ENCODE data around the gene ANKRD13A. TPM values are rescaled to one million over a fixed set of nuclear protein-coding genes. Genes with fewer than 3 reads are reported as not detected.
A peak's percentile ranks its signal among the peaks of the same experiment; 100 is the strongest.

The ANKRD13A gene
- 15.5 TPM for total RNA-seq
- long read RNA-seq, full-length matches to known transcripts, result 5 of 31 reads
- long read RNA-seq, partial matches to known transcripts, result 2 of 31 reads
- long read RNA-seq, other reads (novel, unspliced or antisense), result 24 of 31 reads

GRCh38 chr12:109998904-109999648, at the start of gene ANKRD13A:
Gene ANKRD13A (plus strand): TSS chr12:109999430. CDS start chr12:109999689, 259 bp downstream.
- DNase-seq (ENCODE audit: low spot score), result peak; percentile 95
- intact Hi-C loops (cut with DNase I), result loop anchor here (5.0 kb wide), 2 partner anchors 43 to 97 kb away; partner anchors contain the start of gene TCHP

GRCh38 chr12:109950625-109951024, 48.6 kb upstream of the ANKRD13A start:
- intact Hi-C loops (cut with DNase I), result no loop called here

GRCh38 chr12:109951136-109951535, 48.1 kb upstream of the ANKRD13A start:
- DNase-seq (ENCODE audit: low spot score), result no peak
- intact Hi-C loops (cut with DNase I), result no loop called here

More at GRCh38 chr12:109950625-109951024, 48.6 kb upstream of the ANKRD13A start:
- DNase-seq (ENCODE audit: low spot score), result no peak

- intact Hi-C loops (cut with DNase I), result no loop called here
- DNase-seq (ENCODE audit: low spot score), result no peak
Measured at GRCh38 chr12:109951751-109952150, 47.5 kb upstream of the ANKRD13A start.

- intact Hi-C loops (cut with DNase I), result no loop called here
Measured at GRCh38 chr12:109952160-109952858, 46.9 kb upstream of the ANKRD13A start.

GRCh38 chr12:109952873-109953272, 46.4 kb upstream of the ANKRD13A start:
- intact Hi-C loops (cut with DNase I), result no loop called here
- no peak for DNase-seq (ENCODE audit: low spot score)

More at GRCh38 chr12:109952160-109952858, 46.9 kb upstream of the ANKRD13A start:
- no peak for DNase-seq (ENCODE audit: low spot score)

GRCh38 chr12:109953656-109954055, 45.6 kb upstream of the ANKRD13A start:
- intact Hi-C loops (cut with DNase I), result no loop called here
- no peak for DNase-seq (ENCODE audit: low spot score)

- DNase-seq (ENCODE audit: low spot score), result no peak
- intact Hi-C loops (cut with DNase I), result no loop called here
Measured at GRCh38 chr12:109958374-109958773, 40.9 kb upstream of the ANKRD13A start.

- intact Hi-C loops (cut with DNase I), result no loop called here
- DNase-seq (ENCODE audit: low spot score), result no peak
Measured at GRCh38 chr12:109959411-109960093, 39.7 kb upstream of the ANKRD13A start.

- intact Hi-C loops (cut with DNase I), result no loop called here
- DNase-seq (ENCODE audit: low spot score), result no peak
Measured at GRCh38 chr12:109961201-109961600, 38.0 kb upstream of the ANKRD13A start.

GRCh38 chr12:109961612-109962011, 37.6 kb upstream of the ANKRD13A start:
- DNase-seq (ENCODE audit: low spot score), result no peak
- intact Hi-C loops (cut with DNase I), result no loop called here

GRCh38 chr12:109962398-109962797, 36.8 kb upstream of the ANKRD13A start:
- DNase-seq (ENCODE audit: low spot score), result no peak
- intact Hi-C loops (cut with DNase I), result no loop called here

GRCh38 chr12:109963330-109963729, 35.9 kb upstream of the ANKRD13A start:
- no peak for DNase-seq (ENCODE audit: low spot score)
- intact Hi-C loops (cut with DNase I), result no loop called here

GRCh38 chr12:109963743-109964429, 35.3 kb upstream of the ANKRD13A start:
- no peak for DNase-seq (ENCODE audit: low spot score)
- intact Hi-C loops (cut with DNase I), result no loop called here

- DNase-seq (ENCODE audit: low spot score), result no peak
- intact Hi-C loops (cut with DNase I), result no loop called here
Measured at GRCh38 chr12:109966546-109966945, 32.7 kb upstream of the ANKRD13A start.

GRCh38 chr12:109967383-109968031, 31.7 kb upstream of the ANKRD13A start:
- no peak for DNase-seq (ENCODE audit: low spot score)
- intact Hi-C loops (cut with DNase I), result no loop called here

- intact Hi-C loops (cut with DNase I), result no loop called here
Measured at GRCh38 chr12:109968032-109968420, 31.2 kb upstream of the ANKRD13A start.

GRCh38 chr12:109968801-109969200, 30.4 kb upstream of the ANKRD13A start:
- intact Hi-C loops (cut with DNase I), result no loop called here
- DNase-seq (ENCODE audit: low spot score), result no peak

More at GRCh38 chr12:109968032-109968420, 31.2 kb upstream of the ANKRD13A start:
- no peak for DNase-seq (ENCODE audit: low spot score)

- no peak for DNase-seq (ENCODE audit: low spot score)
- intact Hi-C loops (cut with DNase I), result no loop called here
Measured at GRCh38 chr12:109972821-109973220, 26.4 kb upstream of the ANKRD13A start.
